ENCODE data around the gene SERF2. TPM values are rescaled to one million over a fixed set of nuclear protein-coding genes. Genes with fewer than 3 reads are reported as not detected.
"Not testable (repeated sequence)": the region's sequence is repeated elsewhere in the genome, so short reads cannot be mapped to it uniquely, and the experiment has no call there.

The SERF2 gene
- total RNA-seq, 1 experiment from 2014 or later: 979 TPM

DNA sequence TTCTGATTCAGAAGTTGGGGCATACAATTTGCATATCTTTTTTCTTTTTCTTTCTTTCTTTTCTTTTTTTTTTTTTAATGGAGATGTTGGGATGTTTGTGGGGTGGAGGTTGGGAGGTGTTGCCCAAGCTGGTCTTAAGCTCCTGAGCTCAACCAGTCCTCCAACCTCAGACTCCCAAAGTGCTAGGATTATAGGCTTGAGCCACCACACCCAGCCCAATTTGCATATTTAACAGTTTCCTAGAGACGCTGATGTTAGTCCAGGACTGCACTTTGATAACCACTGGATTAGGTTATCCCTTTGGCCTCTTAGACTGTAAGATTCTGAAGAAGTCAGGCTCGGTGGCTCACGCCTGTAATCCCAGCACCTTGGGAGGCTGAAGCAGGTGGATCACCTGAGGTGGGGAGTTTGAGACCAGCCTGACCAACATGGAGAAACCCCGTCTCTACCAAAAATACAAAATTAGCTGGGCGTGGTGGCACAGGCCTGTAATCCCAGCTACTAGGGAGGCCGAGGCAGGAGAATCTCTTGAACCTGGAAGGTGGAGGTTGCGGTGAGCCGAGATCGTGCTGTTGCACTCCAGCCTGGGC, 37.9 kb downstream of the SERF2 start:
- not testable (repeated sequence) for DNase-seq (ENCODE audit: low spot score)

DNA sequence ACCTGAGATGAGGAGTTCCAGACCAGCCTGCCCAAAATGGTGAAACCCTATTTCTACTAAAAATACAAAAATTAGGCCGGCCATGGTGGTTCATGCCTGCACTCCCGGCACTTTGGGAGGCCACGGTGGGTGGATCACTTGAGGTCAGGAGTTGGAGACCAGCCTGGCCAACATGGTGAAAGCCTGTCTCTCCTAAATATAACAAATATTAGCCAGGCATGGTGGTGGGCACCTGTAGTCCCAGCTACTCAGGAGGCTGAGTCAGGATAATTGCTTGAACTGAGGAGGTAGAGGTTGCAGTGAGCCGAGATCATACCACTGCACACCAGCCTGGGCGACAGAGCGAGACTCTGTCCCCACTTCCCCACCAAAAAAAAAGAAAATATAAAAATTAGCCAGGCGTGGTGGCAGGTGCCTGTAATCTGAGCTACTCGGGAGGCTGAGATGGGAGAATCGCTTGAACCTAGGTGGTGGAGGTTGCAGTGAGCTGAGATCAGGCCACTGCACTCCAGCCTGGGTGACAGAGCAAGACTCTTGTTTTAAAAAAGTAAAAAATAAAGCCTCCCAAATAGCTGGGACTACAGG, 38.7 kb downstream of the SERF2 start:
- DNase-seq (ENCODE audit: low spot score): not testable (repeated sequence)

GRCh38 chr15:43831519-43832052, 39.5 kb downstream of the SERF2 start:
- not testable (repeated sequence) for DNase-seq (ENCODE audit: low spot score)

- not testable (repeated sequence) for DNase-seq (ENCODE audit: low spot score)
These were observed 40.4 kb downstream of the SERF2 start for GRCh38 chr15:43832485-43832884.

GRCh38 chr15:43845421-43845820, 53.3 kb downstream of the SERF2 start:
- no peak for DNase-seq (ENCODE audit: low spot score)

Other genes starting within 250 kb of the SERF2 start
- gene PPIP5K1, start 202.1 kb upstream of the SERF2 start, total RNA-seq (2014; rRNA removed; shearing (Covaris generic)): 6.0 and 7.7 TPM in 2 replicates
- 0.95 TPM in 1 of 2 replicates, not detected in the other for gene CKMT1B, start 198.3 kb upstream of the SERF2 start, total RNA-seq (2014; rRNA removed; shearing (Covaris generic))
- 0.08 TPM in 1 of 2 replicates, not detected in the other for gene STRC, start 173.5 kb upstream of the SERF2 start, total RNA-seq (2014; rRNA removed; shearing (Covaris generic))
- not detected in 2 replicates for gene CATSPER2, start 143.5 kb upstream of the SERF2 start, total RNA-seq (2014; rRNA removed; shearing (Covaris generic))
- 0.10 and 1.1 TPM in 2 replicates for gene CKMT1A, start 98.5 kb upstream of the SERF2 start, total RNA-seq (2014; rRNA removed; shearing (Covaris generic))
- gene PDIA3, start 45.9 kb upstream of the SERF2 start, total RNA-seq (2014; rRNA removed; shearing (Covaris generic)): 187 and 259 TPM in 2 replicates
- 1.3 and 2.2 TPM in 2 replicates for gene ELL3, start 15.4 kb upstream of the SERF2 start, total RNA-seq (2014; rRNA removed; shearing (Covaris generic))
- not detected in 2 replicates for gene SERINC4, start 7.9 kb downstream of the SERF2 start, total RNA-seq (2014; rRNA removed; shearing (Covaris generic))
- 5.5 and 6.5 TPM in 2 replicates for gene HYPK, start 8.3 kb downstream of the SERF2 start, total RNA-seq (2014; rRNA removed; shearing (Covaris generic))
- gene MFAP1, start 32.4 kb downstream of the SERF2 start, total RNA-seq (2014; rRNA removed; shearing (Covaris generic)): 37.9 and 42.2 TPM in 2 replicates
- 41.4 and 43.3 TPM in 2 replicates for gene WDR76, start 34.7 kb downstream of the SERF2 start, total RNA-seq (2014; rRNA removed; shearing (Covaris generic))

Measured in H4 (cell line).